ENCODE measurements around the gene CYP3A5.
"Not testable (repeated sequence)": the region's sequence is repeated elsewhere in the genome, so short reads cannot be mapped to it uniquely, and the experiment has no call there.

The CYP3A5 gene

GRCh38 chr7:99679400-99680191, at the start of gene CYP3A5:
Gene CYP3A5 (minus strand): TSS chr7:99679996. CDS start chr7:99679896, 100 bp downstream.
- no peak for DNase-seq (ENCODE audit: low read depth in 2 of 2)

- no peak for DNase-seq (ENCODE audit: low read depth in 2 of 2)
These were observed 48.8 kb upstream of the CYP3A5 start for GRCh38 chr7:99728615-99729014.

GRCh38 chr7:99723201-99723600, 43.4 kb upstream of the CYP3A5 start:
- DNase-seq (ENCODE audit: low read depth in 2 of 2): not testable (repeated sequence)

- no peak for DNase-seq (ENCODE audit: low read depth in 2 of 2)
These were observed 41.2 kb upstream of the CYP3A5 start for GRCh38 chr7:99720800-99721595.

GRCh38 chr7:99719996-99720769, 40.4 kb upstream of the CYP3A5 start:
- DNase-seq (ENCODE audit: low read depth in 2 of 2): no peak

GRCh38 chr7:99713995-99714570, 34.3 kb upstream of the CYP3A5 start:
- no peak for DNase-seq (ENCODE audit: low read depth in 2 of 2)

- DNase-seq (ENCODE audit: low read depth in 2 of 2): no peak
These were observed 30.2 kb upstream of the CYP3A5 start for GRCh38 chr7:99709838-99710578.

GRCh38 chr7:99709260-99709659, 29.5 kb upstream of the CYP3A5 start:
- DNase-seq (ENCODE audit: low read depth in 2 of 2): no peak

GRCh38 chr7:99707096-99707495, 27.3 kb upstream of the CYP3A5 start:
- no peak for DNase-seq (ENCODE audit: low read depth in 2 of 2)

- DNase-seq (ENCODE audit: low read depth in 2 of 2): no peak
These were observed 20.1 kb upstream of the CYP3A5 start for GRCh38 chr7:99699946-99700345.

GRCh38 chr7:99698867-99699730, 19.3 kb upstream of the CYP3A5 start:
- DNase-seq (ENCODE audit: low read depth in 2 of 2): not testable (repeated sequence)

GRCh38 chr7:99694912-99695304, 15.1 kb upstream of the CYP3A5 start:
- no peak for DNase-seq (ENCODE audit: low read depth in 2 of 2)

GRCh38 chr7:99694201-99694911, 14.6 kb upstream of the CYP3A5 start:
- DNase-seq (ENCODE audit: low read depth in 2 of 2): no peak

GRCh38 chr7:99693427-99694200, 13.8 kb upstream of the CYP3A5 start:
- no peak for DNase-seq (ENCODE audit: low read depth in 2 of 2)

GRCh38 chr7:99693100-99693426, 13.3 kb upstream of the CYP3A5 start:
- DNase-seq (ENCODE audit: low read depth in 2 of 2): no peak

GRCh38 chr7:99692563-99692962, 12.8 kb upstream of the CYP3A5 start:
- not testable (repeated sequence) for DNase-seq (ENCODE audit: low read depth in 2 of 2)

- DNase-seq (ENCODE audit: low read depth in 2 of 2): not testable (repeated sequence)
These were observed 11.9 kb upstream of the CYP3A5 start for GRCh38 chr7:99691658-99692057.

GRCh38 chr7:99690918-99691317, 11.1 kb upstream of the CYP3A5 start:
- DNase-seq (ENCODE audit: low read depth in 2 of 2): not testable (repeated sequence)
